ENCODE measurements around the gene ADARB1.

ADARB1 gene

GRCh38 chr21:45148316-45148990, 74.1 kb downstream of the ADARB1 start:
- H3K4me3 ChIP-seq, result no peak overlapping the region
- H3K4me2 ChIP-seq, result peak overlapping the region in 2 of 11 experiments; percentile 66 to 72; a peak in 5 of 22 replicates
- H3K4me1 ChIP-seq, result peaks cover 29 to 72% (median 48%) of the 10 kb centered on the region in 10 experiments
- no peak overlapping the region for H3K27ac ChIP-seq
- TF ChIP-seq Cebpa-rat (IDR thresholded peaks at IDR 0.05), result no peak
- H3K9me3 ChIP-seq (replicated peaks in 1 of 11), result no peaks in the 10 kb centered on the region
- H3K27me3 ChIP-seq, result peaks cover 0 to 7% (median 0%) of the 10 kb centered on the region in 11 experiments; a peak in 1 of 22 replicates
- H3K9ac ChIP-seq, result no peak overlapping the region
- H4K20me1 ChIP-seq, result peaks cover 0 to 96% (median 69%) of the 10 kb centered on the region in 11 experiments; a peak in 17 of 22 replicates
- H3K36me3 ChIP-seq, result peaks cover 0 to 49% (median 13%) of the 10 kb centered on the region in 11 experiments; a peak in 16 of 22 replicates

- TF ChIP-seq Cebpa-rat (IDR thresholded peaks at IDR 0.05), result no peak
- Histone ChIP-seq H3K9me3 (replicated peaks in 1 of 11) (no peaks in the 10 kb centered on the region), H3K9ac (no peak overlapping the region), H3K4me3 (no peak overlapping the region), H3K4me2 (no peak overlapping the region; a peak in 1 of 22 replicates), H3K27ac (no peak overlapping the region), H3K36me3 (peaks cover 0 to 44% (median 13%) of the 10 kb centered on the region in 11 experiments; a peak in 15 of 22 replicates), H3K27me3 (peaks cover 0 to 7% (median 0%) of the 10 kb centered on the region in 11 experiments; a peak in 1 of 22 replicates), H4K20me1 (peaks cover 0 to 97% (median 71%) of the 10 kb centered on the region in 11 experiments; a peak in 18 of 22 replicates), H3K4me1 (peaks cover 33 to 77% (median 54%) of the 10 kb centered on the region in 10 experiments)
Measured at GRCh38 chr21:45149021-45149420, 74.6 kb downstream of the ADARB1 start.

- H4K20me1 ChIP-seq, result peaks cover 0 to 97% (median 74%) of the 10 kb centered on the region in 11 experiments; a peak in 18 of 22 replicates
- peaks cover 0 to 8% (median 0%) of the 10 kb centered on the region in 11 experiments; a peak in 6 of 22 replicates for H3K9me3 ChIP-seq (replicated peaks in 1 of 11)
- peaks cover 0 to 43% (median 9%) of the 10 kb centered on the region in 11 experiments; a peak in 13 of 22 replicates for H3K36me3 ChIP-seq
- no peak overlapping the region for H3K4me3 ChIP-seq
- H3K9ac ChIP-seq, result no peak overlapping the region
- peak overlapping the region; percentile 38 to 98 (median 90); a peak in 21 of 22 replicates for H3K4me2 ChIP-seq
- peaks cover 0 to 12% (median 7%) of the 10 kb centered on the region in 11 experiments; a peak in 8 of 22 replicates for H3K27me3 ChIP-seq
- no peak overlapping the region for H3K27ac ChIP-seq
- TF ChIP-seq Cebpa-rat (IDR thresholded peaks at IDR 0.05), result no peak
- H3K4me1 ChIP-seq, result peaks cover 33 to 90% (median 65%) of the 10 kb centered on the region in 10 experiments
Measured at GRCh38 chr21:45150638-45151131, 76.3 kb downstream of the ADARB1 start.

- peak overlapping the region in 8 of 11 experiments; percentile 0 to 42 (median 14); a peak in 6 of 22 replicates for H3K9ac ChIP-seq
- H3K27ac ChIP-seq, result peak overlapping the region in 3 of 11 experiments; percentile 6 to 18 (median 11); a peak in 2 of 22 replicates
- H3K27me3 ChIP-seq, result peaks cover 0 to 12% (median 7%) of the 10 kb centered on the region in 11 experiments; a peak in 8 of 22 replicates
- TF ChIP-seq Cebpa-rat (IDR thresholded peaks at IDR 0.05), result no peak
- peak overlapping the region; percentile 73 to 98 (median 90) for H3K4me2 ChIP-seq
- H3K4me1 ChIP-seq, result peaks cover 33 to 82% (median 61%) of the 10 kb centered on the region in 10 experiments
- H3K4me3 ChIP-seq, result peak overlapping the region in 1 of 10 experiments; percentile 23; a peak in 1 of 20 replicates
- H3K9me3 ChIP-seq (replicated peaks in 1 of 11), result peaks cover 0 to 15% (median 6%) of the 10 kb centered on the region in 11 experiments; a peak in 18 of 22 replicates
- peaks cover 0 to 88% (median 71%) of the 10 kb centered on the region in 11 experiments; a peak in 18 of 22 replicates for H4K20me1 ChIP-seq
- peaks cover 0 to 36% (median 10%) of the 10 kb centered on the region in 11 experiments; a peak in 14 of 22 replicates for H3K36me3 ChIP-seq
Measured at GRCh38 chr21:45151445-45152160, 77.2 kb downstream of the ADARB1 start.

- Histone ChIP-seq H3K27me3 (peaks cover 0 to 12% (median 7%) of the 10 kb centered on the region in 11 experiments; a peak in 8 of 22 replicates), H3K36me3 (peaks cover 0 to 43% (median 15%) of the 10 kb centered on the region in 11 experiments; a peak in 17 of 22 replicates), H3K4me1 (peaks cover 33 to 75% (median 54%) of the 10 kb centered on the region in 10 experiments), H4K20me1 (peaks cover 0 to 81% (median 64%) of the 10 kb centered on the region in 11 experiments; a peak in 18 of 22 replicates), H3K4me3 (peak overlapping the region in 1 of 10 experiments; percentile 16; a peak in 2 of 20 replicates), H3K9ac (peak overlapping the region in 6 of 11 experiments; percentile 0 to 42 (median 22); a peak in 4 of 22 replicates), H3K4me2 (peak overlapping the region; percentile 73 to 98 (median 90)), H3K27ac (peak overlapping the region in 4 of 11 experiments; percentile 1 to 18 (median 8); a peak in 1 of 22 replicates), H3K9me3 (replicated peaks in 1 of 11) (peaks cover under 1 to 22% (median 13%) of the 10 kb centered on the region in 11 experiments; a peak in 21 of 22 replicates)
- TF ChIP-seq Cebpa-rat (IDR thresholded peaks at IDR 0.05), result no peak
Measured at GRCh38 chr21:45152265-45152746, 77.9 kb downstream of the ADARB1 start.

- H3K9ac ChIP-seq, result peak overlapping the region in 2 of 11 experiments; percentile 27 to 35; a peak in 1 of 22 replicates
- peaks cover 3 to 42% (median 25%) of the 10 kb centered on the region in 11 experiments; a peak in 18 of 22 replicates for H3K36me3 ChIP-seq
- peak overlapping the region in 5 of 10 experiments; percentile 25 to 41 (median 35); a peak in 1 of 20 replicates for H3K4me3 ChIP-seq
- H4K20me1 ChIP-seq, result peaks cover 0 to 71% (median 51%) of the 10 kb centered on the region in 11 experiments; a peak in 18 of 22 replicates
- no peak for TF ChIP-seq Cebpa-rat (IDR thresholded peaks at IDR 0.05)
- peak overlapping the region; percentile 73 to 98 (median 90); a peak in 21 of 22 replicates for H3K4me2 ChIP-seq
- H3K4me1 ChIP-seq, result peaks cover 35 to 64% (median 50%) of the 10 kb centered on the region in 10 experiments
- H3K9me3 ChIP-seq (replicated peaks in 1 of 11), result peaks cover 14 to 35% (median 26%) of the 10 kb centered on the region in 11 experiments; a peak in 21 of 22 replicates
- H3K27me3 ChIP-seq, result peaks cover 0 to 12% (median under 1%) of the 10 kb centered on the region in 11 experiments; a peak in 7 of 22 replicates
- H3K27ac ChIP-seq, result no peak overlapping the region
Measured at GRCh38 chr21:45153358-45154318, 79.3 kb downstream of the ADARB1 start.

Measured in BLaER1 treated with 17β-estradiol and CSF1 and Interleukin-3, amounts not matched to agents 10 nM and 100 nM (cell line).